ENCODE measurements around the gene PAXIP1.

PAXIP1 gene

GRCh38 chr7:154896076-154896475 lies 106.8 kb downstream of the PAXIP1 start:
- TF ChIP-seq CTCF (IDR thresholded peaks at IDR 0.05; ENCODE audit: low read depth, low read length): no peak
- Histone ChIP-seq H3K36me3 (no peaks in the 10 kb centered on the region), H3K9me3 (ENCODE audit: severe bottlenecking) (no peaks in the 10 kb centered on the region), H3K27me3 (ENCODE audit: insufficient read depth, low read depth, severe bottlenecking) (peaks cover 91% of the 10 kb centered on the region), H3K27ac (no peak overlapping the region), H3K4me3 (ENCODE audit: low read depth, low read length) (no peak overlapping the region)
- DNase-seq: no peak

All from WERI-Rb-1 (cell line).